ENCODE measurements around the gene COL6A1. TPM values are rescaled to one million over a fixed set of nuclear protein-coding genes. Genes with fewer than 3 reads are reported as not detected.

COL6A1 gene
- total RNA-seq, 1 experiment from 2014 or later: 193 TPM

GRCh38 chr21:46011267-46011967 is 29.8 kb downstream of the COL6A1 start:
- TF ChIP-seq, protein P1, sequence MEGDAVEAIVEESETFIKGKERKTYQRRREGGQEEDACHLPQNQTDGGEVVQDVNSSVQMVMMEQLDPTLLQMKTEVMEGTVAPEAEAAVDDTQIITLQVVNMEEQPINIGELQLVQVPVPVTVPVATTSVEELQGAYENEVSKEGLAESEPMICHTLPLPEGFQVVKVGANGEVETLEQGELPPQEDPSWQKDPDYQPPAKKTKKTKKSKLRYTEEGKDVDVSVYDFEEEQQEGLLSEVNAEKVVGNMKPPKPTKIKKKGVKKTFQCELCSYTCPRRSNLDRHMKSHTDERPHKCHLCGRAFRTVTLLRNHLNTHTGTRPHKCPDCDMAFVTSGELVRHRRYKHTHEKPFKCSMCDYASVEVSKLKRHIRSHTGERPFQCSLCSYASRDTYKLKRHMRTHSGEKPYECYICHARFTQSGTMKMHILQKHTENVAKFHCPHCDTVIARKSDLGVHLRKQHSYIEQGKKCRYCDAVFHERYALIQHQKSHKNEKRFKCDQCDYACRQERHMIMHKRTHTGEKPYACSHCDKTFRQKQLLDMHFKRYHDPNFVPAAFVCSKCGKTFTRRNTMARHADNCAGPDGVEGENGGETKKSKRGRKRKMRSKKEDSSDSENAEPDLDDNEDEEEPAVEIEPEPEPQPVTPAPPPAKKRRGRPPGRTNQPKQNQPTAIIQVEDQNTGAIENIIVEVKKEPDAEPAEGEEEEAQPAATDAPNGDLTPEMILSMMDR (conservative IDR thresholded peaks at IDR 0.05): no peak
- no peak overlapping the region for H2BK5ac ChIP-seq (ENCODE audit: insufficient read length, low read length)
- H3K14ac ChIP-seq (ENCODE audit: insufficient read depth, low read length): no peak overlapping the region
- no peaks in the 10 kb centered on the region for H3K79me2 ChIP-seq (ENCODE audit: insufficient read depth, low read length)
- peaks cover 0 to 2% of the 10 kb centered on the region in 2 experiments; a peak in 1 of 4 replicates for H3K4me1 Mint-ChIP-seq
- H4K91ac ChIP-seq (ENCODE audit: insufficient read length, low read depth, low read length): no peak overlapping the region
- H4K20me1 ChIP-seq (ENCODE audit: control insufficient read depth, insufficient read depth, insufficient read length): no peaks in the 10 kb centered on the region
- no peak overlapping the region for H3K23ac ChIP-seq (ENCODE audit: insufficient read length, low read depth, low read length)
- H2AFZ ChIP-seq (ENCODE audit: low read length): no peak overlapping the region
- H3K27me3 ChIP-seq (ENCODE audit: insufficient read depth, low read length): no peaks in the 10 kb centered on the region
- no peak overlapping the region for H3T11ph ChIP-seq (ENCODE audit: low read length)
- no peak overlapping the region for H2BK15ac ChIP-seq (ENCODE audit: low read depth, low read length)
- no peak overlapping the region for H2BK12ac ChIP-seq (ENCODE audit: insufficient read length, low read depth, low read length)
- H2BK20ac ChIP-seq (ENCODE audit: low read depth, low read length, poor library complexity, severe bottlenecking): no peak overlapping the region
- peak overlapping the region; percentile 87 for H4K8ac ChIP-seq (replicated peaks; ENCODE audit: insufficient read length, low read depth, low read length)
- H3K56ac ChIP-seq (ENCODE audit: insufficient read length, low read depth, low read length): no peak overlapping the region
- H4K5ac ChIP-seq (ENCODE audit: insufficient read length, low read depth, low read length): peak overlapping the region; percentile 73
- no CpG with 5 or more reads among the region's 22 CpGs for WGBS (ENCODE audit: extremely low coverage, insufficient read length, low lambda C conversion rate)
- no peaks in the 10 kb centered on the region for H3K79me1 ChIP-seq (ENCODE audit: insufficient read depth, low read depth, low read length, poor library complexity, severe bottlenecking)
- H3K18ac ChIP-seq (ENCODE audit: insufficient read length, low read depth, low read length): no peak overlapping the region
- H3K36me3 Mint-ChIP-seq (ENCODE audit: insufficient read depth in 1 of 3, low read depth in 3 of 3): peaks cover 0 to 6% (median 4%) of the 10 kb centered on the region in 3 experiments; a peak in 4 of 7 replicates
- H3K4me3 Mint-ChIP-seq: peak overlapping the region in 1 of 2 experiments; percentile 58; a peak in 2 of 5 replicates
- DNase-seq: peak; percentile 22
- H3K4me2 ChIP-seq (ENCODE audit: insufficient read depth, insufficient read length, low read length): no peak overlapping the region
- H3K9ac ChIP-seq (ENCODE audit: extremely low read depth, insufficient read length, low read length): no peak overlapping the region
- H2AK5ac ChIP-seq (ENCODE audit: insufficient read length, low read length): no peak overlapping the region
- H2BK120ac ChIP-seq (ENCODE audit: low read depth, low read length, poor library complexity, severe bottlenecking): no peak overlapping the region
- H3K23me2 ChIP-seq (ENCODE audit: insufficient read length, low read depth, low read length, poor library complexity, severe bottlenecking): no peaks in the 10 kb centered on the region
- no peaks in the 10 kb centered on the region for H3K27me3 Mint-ChIP-seq (ENCODE audit: low read depth)
- H3K9me3 ChIP-seq (ENCODE audit: control insufficient read depth, low read depth, low read length): no peaks in the 10 kb centered on the region
- no peaks in the 10 kb centered on the region for H3K4me1 ChIP-seq (ENCODE audit: insufficient read depth, low read length)
- H3K4ac ChIP-seq (ENCODE audit: low read depth, low read length): no peak overlapping the region
- peak overlapping the region in 1 of 3 experiments; percentile 91; a peak in 1 of 7 replicates for H3K27ac Mint-ChIP-seq
- H3K9me3 Mint-ChIP-seq: peaks cover 2 to 3% of the 10 kb centered on the region in 2 experiments; a peak in 3 of 5 replicates
- no peak overlapping the region for H3K27ac ChIP-seq (ENCODE audit: insufficient read length, low read depth, low read length)
